ENCODE measurements around the gene ENTPD8. TPM values are rescaled to one million over a fixed set of nuclear protein-coding genes. Genes with fewer than 3 reads are reported as not detected.

Gene ENTPD8
- total and polyA plus RNA-seq, 2 experiments from 2014 or later, result 7.1 to 16.5 TPM

GRCh38 chr9:137417161-137418021 lies 23.8 kb downstream of the ENTPD8 start:
- no peak for DNase-seq (ENCODE audit: low spot score)
- 99% methylated on average over 80 of the region's 99 CpGs for WGBS (ENCODE audit: low lambda C conversion rate, missing lambda C conversion rate)
- Histone ChIP-seq H3K4me3 (no peak overlapping the region), H4K20me1 (ENCODE audit: insufficient read depth, poor library complexity, severe bottlenecking) (no peaks in the 10 kb centered on the region), H2AFZ (no peak overlapping the region), H3K9me3 (ENCODE audit: low read depth) (no peaks in the 10 kb centered on the region), H3K4me2 (no peak overlapping the region), H3K27ac (no peak overlapping the region), H3K9me2 (replicated peaks; ENCODE audit: insufficient read depth) (no peaks in the 10 kb centered on the region), H3K36me3 (replicated peaks; ENCODE audit: insufficient read depth, low read depth) (no peaks in the 10 kb centered on the region), H3K79me2 (peaks cover 61% of the 10 kb centered on the region), H3K27me3 (no peaks in the 10 kb centered on the region), H3K4me1 (ENCODE audit: insufficient read depth) (peaks cover 15% of the 10 kb centered on the region)
- TF ChIP-seq CTCF (IDR thresholded peaks at IDR 0.05; ENCODE audit: poor library complexity) (no peak), EZH2 (IDR thresholded peaks at IDR 0.05; ENCODE audit: borderline replicate concordance) (no peak), EZH2phosphoT487 (IDR thresholded peaks at IDR 0.05; ENCODE audit: low read depth, severe bottlenecking, unreplicated experiment) (no peak)

GRCh38 chr9:137416563-137417151 lies 24.5 kb downstream of the ENTPD8 start:
- Histone ChIP-seq H3K36me3 (replicated peaks; ENCODE audit: insufficient read depth, low read depth) (no peaks in the 10 kb centered on the region), H2AFZ (no peak overlapping the region), H3K4me3 (no peak overlapping the region), H4K20me1 (ENCODE audit: insufficient read depth, poor library complexity, severe bottlenecking) (no peaks in the 10 kb centered on the region), H3K9me3 (ENCODE audit: low read depth) (no peaks in the 10 kb centered on the region), H3K4me1 (ENCODE audit: insufficient read depth) (peaks cover 12% of the 10 kb centered on the region), H3K4me2 (no peak overlapping the region), H3K27ac (no peak overlapping the region), H3K79me2 (peaks cover 58% of the 10 kb centered on the region), H3K9me2 (replicated peaks; ENCODE audit: insufficient read depth) (no peaks in the 10 kb centered on the region), H3K27me3 (no peaks in the 10 kb centered on the region)
- 98% methylated on average over 37 of the region's 45 CpGs for WGBS (ENCODE audit: low lambda C conversion rate, missing lambda C conversion rate)
- DNase-seq (ENCODE audit: low spot score), result no peak
- TF ChIP-seq CTCF (IDR thresholded peaks at IDR 0.05; ENCODE audit: poor library complexity), result no peak
- no peak for TF ChIP-seq EZH2phosphoT487 (IDR thresholded peaks at IDR 0.05; ENCODE audit: low read depth, severe bottlenecking, unreplicated experiment)
- no peak for TF ChIP-seq EZH2 (IDR thresholded peaks at IDR 0.05; ENCODE audit: borderline replicate concordance)

DNA sequence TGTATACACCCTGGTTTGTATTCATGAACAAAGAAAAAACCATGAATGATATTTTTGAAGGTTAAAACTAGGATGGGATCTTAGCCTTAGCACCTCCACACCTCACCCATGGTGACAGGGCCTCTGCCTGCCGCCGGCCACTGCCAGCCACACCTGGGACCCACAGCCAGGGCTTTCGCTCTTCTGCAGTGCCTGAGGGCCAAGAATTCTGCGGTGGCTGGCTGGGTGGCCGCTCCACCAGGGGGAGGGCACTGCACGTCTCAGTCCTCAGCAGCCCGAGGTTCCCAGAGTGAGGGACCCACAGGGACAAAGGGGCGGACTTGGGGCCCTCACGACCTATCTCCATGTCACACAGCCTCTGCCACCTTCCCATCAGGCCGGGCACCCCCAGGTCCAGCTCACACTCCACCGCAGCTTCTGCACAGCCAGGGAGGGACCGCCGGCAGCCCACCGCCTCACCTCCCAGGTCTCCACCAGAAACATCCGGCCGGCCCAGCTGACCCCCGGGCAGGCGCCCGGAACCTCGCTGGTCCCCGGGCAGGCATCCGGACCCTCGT lies 25.1 kb downstream of the ENTPD8 start:
- Histone ChIP-seq H2AFZ (no peak overlapping the region), H3K4me3 (no peak overlapping the region), H3K79me2 (peaks cover 52% of the 10 kb centered on the region), H3K27me3 (no peaks in the 10 kb centered on the region), H4K20me1 (ENCODE audit: insufficient read depth, poor library complexity, severe bottlenecking) (no peaks in the 10 kb centered on the region), H3K9me3 (ENCODE audit: low read depth) (no peaks in the 10 kb centered on the region), H3K27ac (no peak overlapping the region), H3K4me1 (ENCODE audit: insufficient read depth) (peaks cover 6% of the 10 kb centered on the region), H3K4me2 (no peak overlapping the region), H3K9me2 (replicated peaks; ENCODE audit: insufficient read depth) (no peaks in the 10 kb centered on the region), H3K36me3 (replicated peaks; ENCODE audit: insufficient read depth, low read depth) (no peaks in the 10 kb centered on the region)
- no peak for DNase-seq (ENCODE audit: low spot score)
- WGBS (ENCODE audit: low lambda C conversion rate, missing lambda C conversion rate), result 97% methylated on average over 23 of the region's 23 CpGs
- TF ChIP-seq EZH2phosphoT487 (IDR thresholded peaks at IDR 0.05; ENCODE audit: low read depth, severe bottlenecking, unreplicated experiment), result no peak
- TF ChIP-seq CTCF (IDR thresholded peaks at IDR 0.05; ENCODE audit: poor library complexity), result no peak
- no peak for TF ChIP-seq EZH2 (IDR thresholded peaks at IDR 0.05; ENCODE audit: borderline replicate concordance)

All from hepatocyte (in vitro differentiated cells).